Heart left ventricle (tissue), 16 donors: ENCODE measurements around the gene MACC1. TPM values are rescaled to one million over a fixed set of nuclear protein-coding genes. Genes with fewer than 3 reads are reported as not detected.

ENCODE experiments used
- ATAC-seq, 4 donors: fragments of 200-7000 bp; cut with Tn5 transposase; one replicate each; pipeline ENCODE4 v1.9.1; 2020 to 2022; ENCODE audit warnings: moderate library complexity in 4 of 4, mild to moderate bottlenecking in 3 of 4, moderate number of reproducible peaks in 1 of 4
- DNase-seq, 5 donors: peaks; one replicate each; pipeline ENCODE4 v3.0.0-alpha.2; 2020
- H3K27ac ChIP-seq, 12 donors: fragments of 200-600 bp; sonication (generic) in 4 of 12; one replicate each; pipeline versions ENCODE4 v1.5.0 to v1.8.0; 2016 to 2022; ENCODE audit warnings: mild to moderate bottlenecking in 2 of 12
- H3K27me3 ChIP-seq, 9 donors: fragments of 200-600 bp; sonication (generic) in 2 of 9; one replicate each; pipeline versions ENCODE4 v1.5.1 to v1.8.0; 2016 to 2022; ENCODE audit warnings: mild to moderate bottlenecking in 3 of 9
- H3K36me3 ChIP-seq, 9 donors: fragments of 200-600 bp; sonication (generic) in 2 of 9; one replicate each; pipeline versions ENCODE4 v1.5.0 to v1.8.0; 2018 to 2022; ENCODE audit warnings: mild to moderate bottlenecking in 2 of 9
- H3K4me1 ChIP-seq, 12 donors: fragments of 200-600 bp; sonication (generic) in 4 of 12; one replicate each; pipeline versions ENCODE4 v1.5.0 to v1.8.0; 2016 to 2022; ENCODE audit warnings: mild to moderate bottlenecking in 3 of 12
- H3K4me3 ChIP-seq, 12 donors: fragments of 200-600 bp; sonication (generic) in 4 of 12; one replicate each; pipeline versions ENCODE4 v1.5.0 to v1.8.0; 2017 to 2022; ENCODE audit warnings: mild to moderate bottlenecking in 9 of 12, moderate library complexity in 4 of 12
- H3K9me3 ChIP-seq, 12 donors: fragments of 200-600 bp; sonication (generic) in 4 of 12; one replicate each; pipeline versions ENCODE4 v1.5.0 to v1.8.0; 2016 to 2022; ENCODE audit warnings: mild to moderate bottlenecking in 1 of 12
- CTCF ChIP-seq, 12 donors: fragments of 200-600 bp; sonication (generic) in 4 of 12; IDR thresholded peaks; one replicate each; pipeline versions ENCODE4 v1.5.0 to v1.8.0; 2018 to 2022; ENCODE audit warnings: antibody characterized with exemption in 12 of 12, mild to moderate bottlenecking in 5 of 12
- POLR2A ChIP-seq, 2 donors: fragments of 450-650 bp; IDR thresholded peaks; one replicate each; pipeline ENCODE4 v1.6.1; 2017; ENCODE audit warnings: antibody characterized with exemption in 2 of 2, mild to moderate bottlenecking in 2 of 2, moderate library complexity in 2 of 2
- WGBS, 4 donors: extraction: QIAGEN DNeasy Blood & Tissue Kit in 2 of 4; methylation state at CpG; one replicate each; pipeline versions ENCODE4 v1.1.5 to v1.1.7; 2013 to 2018; 5-methylcytosine and 5-hydroxymethylcytosine counted together
- intact Hi-C, 10 donors: fragments of 100-400 bp; cut with DNase I; formaldehyde crosslinking; loops; one replicate each; pipeline versions ENCODE4 v1.11.1 to v1.14.2; 2022
- polyA plus RNA-seq, 2 donors: library from polyadenylated mRNA; stranded (reverse); fragments of 200-250 nt; gene quantifications; one replicate each; pipeline ENCODE4 v1.2.3, GENCODE V29; 2013
- total RNA-seq, 9 donors: library from RNA; depleted of rRNA in 2 of 9; stranded (reverse); fragments of >200 nt in 2 of 9; fragmentation: NEBNext Ultra II Directional in 3 of 9; extraction: Animal tissue kit (Norgen Biotek cat#: 25700) in 3 of 9; gene quantifications; one replicate each; pipeline versions ENCODE4 v1.1.0 to v1.2.4, GENCODE V29; 2016 to 2023
- donor health status: ischemic (EF 13 %, LVEDD 7.1; RV severe dilation, severe dysfunction).
- donor health status: healthy with polysubstance abuse.
- donor health status: DM: no; HTN: yes; CAD: no.
- donor health status: DM: no; HTN: no; CAD: no.
- donor health status: ischemic (EF 25% LVEDD 6.9; RV normal size, moderate dysfunction).
- donor health status: ischemic (EF 25% LVEDD 5.7; RV mildly dilated, moderate dysfunction).
- donor health status: healthy.
- donor health status: DM: yes; HTN: yes; CAD: no.
- donor health status: ischemic (EF 35%, LVEDD 5.7; RV mildly dilated, moderate dysfunction).
- donor health status: nonischemic (EF 11% LVEDD 7.7; RV severe dilation, severe dysfunction).
- donor health status: DM: yes; HTN: yes; CAD: no.
- donor health status: PGD.
- donor health status: ischemic (EF 29% LVEDD 5.4; RV normal size, mild dysfunction).
- donor health status: nonischemic (EF 23%, LVEDD 6.1; RV moderate dilation, normal function).

The MACC1 gene
- total and polyA plus RNA-seq, 11 donors: under 0.01 to 1.3 (median 0.12) TPM; not detected in 4

GRCh38 chr7:20194343-20194995 is 22.7 kb downstream of the MACC1 start:
- WGBS, 4 donors: 77 to 78% (median 78%) methylated on average over 4 of the region's 4 CpGs
- H3K4me1 ChIP-seq: peaks cover 0 to 34% (median 0%) of the 10 kb centered on the region in 12 donors
- TF ChIP-seq CTCF (IDR thresholded peaks at IDR 0.05) (no peak), POLR2A (IDR thresholded peaks at IDR 0.05) (no peak)
- intact Hi-C loops: no loop called here
- no peak overlapping the region for H3K27ac ChIP-seq
- H3K4me3 ChIP-seq: no peak overlapping the region
- no peak for DNase-seq
- no peaks in the 10 kb centered on the region for H3K36me3 ChIP-seq
- no peak for ATAC-seq
- peaks cover 0 to 7% (median 0%) of the 10 kb centered on the region in 12 donors for H3K9me3 ChIP-seq
- H3K27me3 ChIP-seq: no peaks in the 10 kb centered on the region

- ATAC-seq: no peak
- WGBS, 4 donors: 88 to 93% (median 90%) methylated on average over 6 of the region's 6 CpGs
- intact Hi-C loops: no loop called here
These were observed 23.3 kb downstream of the MACC1 start for GRCh38 chr7:20193873-20194272.

GRCh38 chr7:20193242-20193777 is 23.9 kb downstream of the MACC1 start:
- intact Hi-C loops: no loop called here
- Histone ChIP-seq H3K27ac (peak overlapping the region in 1 of 12 donors; percentile 13), H3K4me1 (peaks cover 0 to 25% (median 0%) of the 10 kb centered on the region in 12 donors), H3K27me3 (no peaks in the 10 kb centered on the region), H3K9me3 (peaks cover 0 to 17% (median 0%) of the 10 kb centered on the region in 12 donors), H3K4me3 (no peak overlapping the region), H3K36me3 (no peaks in the 10 kb centered on the region)
- WGBS, 4 donors: 42 to 64% (median 53%) methylated on average over 1 of the region's 1 CpG
- DNase-seq: no peak
- ATAC-seq: no peak
- TF ChIP-seq CTCF (IDR thresholded peaks at IDR 0.05): no peak
- no peak for TF ChIP-seq POLR2A (IDR thresholded peaks at IDR 0.05)

More at GRCh38 chr7:20193873-20194272, 23.3 kb downstream of the MACC1 start:
- TF ChIP-seq POLR2A (IDR thresholded peaks at IDR 0.05): no peak
- TF ChIP-seq CTCF (IDR thresholded peaks at IDR 0.05): no peak
- Histone ChIP-seq H3K36me3 (no peaks in the 10 kb centered on the region), H3K27ac (peak overlapping the region in 1 of 12 donors; percentile 13), H3K4me3 (no peak overlapping the region), H3K9me3 (peaks cover 0 to 13% (median 0%) of the 10 kb centered on the region in 12 donors), H3K27me3 (no peaks in the 10 kb centered on the region), H3K4me1 (peaks cover 0 to 30% (median 0%) of the 10 kb centered on the region in 12 donors)
- DNase-seq: no peak

GRCh38 chr7:20191391-20191869 is 25.8 kb downstream of the MACC1 start:
- intact Hi-C loops: no loop called here
- Histone ChIP-seq H3K27ac (no peak overlapping the region), H3K9me3 (peaks cover 0 to 19% (median 0%) of the 10 kb centered on the region in 12 donors), H3K4me1 (peaks cover 0 to 21% (median 0%) of the 10 kb centered on the region in 12 donors), H3K36me3 (no peaks in the 10 kb centered on the region), H3K4me3 (no peak overlapping the region), H3K27me3 (no peaks in the 10 kb centered on the region)
- no peak for TF ChIP-seq CTCF (IDR thresholded peaks at IDR 0.05)
- TF ChIP-seq POLR2A (IDR thresholded peaks at IDR 0.05): no peak
- DNase-seq (peak in 1 of 5 donors; percentile 13), ATAC-seq (no peak)
- WGBS, 4 donors: 83 to 91% (median 89%) methylated on average over 11 of the region's 11 CpGs
